ENCODE measurements around the gene RADIL. TPM values are rescaled to one million over a fixed set of nuclear protein-coding genes. Genes with fewer than 3 reads are reported as not detected.

Gene RADIL
- total RNA-seq: 10 to 100 TPM in 2 of 4 donors, 1 to 10 TPM in 2; 4.4 to 11.4 (median 8.8) TPM

GRCh38 chr7:4883372-4884144 is at the start of gene RADIL:
Gene RADIL, minus strand, starts transcription at chr7:4883716. Its CDS starts 5,577 bp downstream, at chr7:4878139.
- Histone ChIP-seq H3K36me3 (no peaks in the 10 kb centered on the region), H3K27me3 (peaks cover 16% of the 10 kb centered on the region), H3K4me3 (peak within 1 kb of the TSS; percentile 38 to 85), H3K4me1 (peaks cover 0 to 50% (median 0%) of the 10 kb centered on the region in 3 donors), H3K9me3 (no peaks in the 10 kb centered on the region), H3K27ac (peak within 1 kb of the TSS; percentile 6 to 89 (median 86))
- WGBS, 2 donors (ENCODE audit: low coverage in 1 of 2): 47 to 50% methylated on average over 2 to 3 of the region's 72 CpGs
- TF ChIP-seq POLR2AphosphoS5 (IDR thresholded peaks at IDR 0.05) (no peak), CTCF (IDR thresholded peaks at IDR 0.05) (peak in 3 of 4 experiments; percentile 60 to 91 (median 77)), POLR2A (IDR thresholded peaks at IDR 0.05) (peak; percentile 14 to 18), EP300 (IDR thresholded peaks at IDR 0.05) (no peak)
- ATAC-seq: peak; percentile 93

GRCh38 chr7:4931943-4932342 is 48.4 kb upstream of the RADIL start:
- Histone ChIP-seq H3K4me3 (no peak overlapping the region), H3K36me3 (no peaks in the 10 kb centered on the region), H3K4me1 (no peaks in the 10 kb centered on the region), H3K9me3 (no peaks in the 10 kb centered on the region), H3K27me3 (peaks cover 46% of the 10 kb centered on the region), H3K27ac (peak overlapping the region in 1 of 4 donors; percentile 11)
- TF ChIP-seq CTCF (IDR thresholded peaks at IDR 0.05): no peak
- no peak for TF ChIP-seq POLR2AphosphoS5 (IDR thresholded peaks at IDR 0.05)
- 23 to 53% methylated on average over 5 to 7 of the region's 12 CpGs for WGBS, 2 donors (ENCODE audit: low coverage in 1 of 2)
- ATAC-seq: no peak

- WGBS, 2 donors (ENCODE audit: low coverage in 1 of 2): 80% methylated on average over 1 of the region's 8 CpGs; no CpG with 5 or more reads in 1 of the 2 donors
- no peaks in the 10 kb centered on the region for H3K4me1 ChIP-seq
Observed at GRCh38 chr7:4929005-4929404, 45.5 kb upstream of the RADIL start.

GRCh38 chr7:4928445-4928844 is 44.9 kb upstream of the RADIL start:
- H3K27me3 ChIP-seq: peaks cover 41% of the 10 kb centered on the region
- ATAC-seq: no peak
- H3K4me3 ChIP-seq: no peak overlapping the region
- H3K36me3 ChIP-seq: no peaks in the 10 kb centered on the region
- H3K4me1 ChIP-seq: no peaks in the 10 kb centered on the region
- no peak for TF ChIP-seq CTCF (IDR thresholded peaks at IDR 0.05)
- TF ChIP-seq POLR2AphosphoS5 (IDR thresholded peaks at IDR 0.05): no peak
- no peak for TF ChIP-seq POLR2A (IDR thresholded peaks at IDR 0.05)
- no peak for TF ChIP-seq EP300 (IDR thresholded peaks at IDR 0.05)
- 60 to 71% methylated on average over 1 of the region's 2 CpGs for WGBS, 2 donors (ENCODE audit: low coverage in 1 of 2)
- H3K27ac ChIP-seq: no peak overlapping the region
- no peaks in the 10 kb centered on the region for H3K9me3 ChIP-seq

More at GRCh38 chr7:4929005-4929404, 45.5 kb upstream of the RADIL start:
- Histone ChIP-seq H3K27ac (no peak overlapping the region), H3K27me3 (peaks cover 38% of the 10 kb centered on the region), H3K9me3 (no peaks in the 10 kb centered on the region), H3K4me3 (no peak overlapping the region), H3K36me3 (no peaks in the 10 kb centered on the region)
- ATAC-seq: no peak
- TF ChIP-seq POLR2A (IDR thresholded peaks at IDR 0.05) (no peak), CTCF (IDR thresholded peaks at IDR 0.05) (no peak), EP300 (IDR thresholded peaks at IDR 0.05) (no peak), POLR2AphosphoS5 (IDR thresholded peaks at IDR 0.05) (no peak)

Measured in gastroesophageal sphincter (tissue), 4 donors.